Esophagus (tissue), 2 donors: ENCODE measurements around the gene KCNMA1. TPM values are rescaled to one million over a fixed set of nuclear protein-coding genes. Genes with fewer than 3 reads are reported as not detected.

Source experiments
- H3K27ac ChIP-seq, 2 donors: one replicate each; pipeline ENCODE4 v1.5.1; 2013; ENCODE audit warnings: low read depth in 2 of 2, mild to moderate bottlenecking in 2 of 2, inconsistent platforms in 1 of 2, low read length in 1 of 2, moderate library complexity in 1 of 2
- H3K27me3 ChIP-seq, 2 donors: one replicate each; pipeline ENCODE4 v1.6.1; 2013; ENCODE audit warnings: low read length in 2 of 2, control low read depth in 1 of 2, mild to moderate bottlenecking in 1 of 2; ENCODE audit not compliant: insufficient read depth in 2 of 2, control insufficient read depth in 1 of 2
- H3K36me3 ChIP-seq, 2 donors: one replicate each; pipeline ENCODE4 v1.6.1; 2013; ENCODE audit warnings: low read length in 1 of 2; ENCODE audit not compliant: control insufficient read depth in 2 of 2, insufficient read depth in 2 of 2
- H3K4me1 ChIP-seq, 2 donors: one replicate each; pipeline ENCODE4 v1.6.1; 2013; ENCODE audit warnings: low read length in 1 of 2; ENCODE audit not compliant: control insufficient read depth in 2 of 2, insufficient read depth in 2 of 2
- H3K4me3 ChIP-seq, 2 donors: one replicate each; pipeline ENCODE4 v1.5.1; 2013; ENCODE audit warnings: low read length in 2 of 2, mild to moderate bottlenecking in 2 of 2, low read depth in 1 of 2, moderate library complexity in 1 of 2
- H3K9me3 ChIP-seq, 2 donors: one replicate each; pipeline ENCODE4 v1.6.1; 2013; ENCODE audit warnings: mild to moderate bottlenecking in 2 of 2, low read depth in 1 of 2, low read length in 1 of 2, moderate library complexity in 1 of 2; ENCODE audit not compliant: control insufficient read depth in 2 of 2, insufficient read depth in 1 of 2
- WGBS, 2 donors: extraction: QIAGEN DNeasy Blood & Tissue Kit; methylation state at CpG; one replicate each; pipeline ENCODE4 v1.1.7; 2013; 5-methylcytosine and 5-hydroxymethylcytosine counted together
- polyA plus RNA-seq, 2 donors: library from polyadenylated mRNA; stranded (reverse); fragments of 200-250 nt; gene quantifications; one replicate each; pipeline ENCODE4 v1.2.3, GENCODE V29; 2013
- donor health status: healthy with polysubstance abuse.
- donor health status: Bipolar disorder and iron deficiency.

Gene KCNMA1
- polyA plus RNA-seq, 2 donors = 8.4 to 11.2 TPM

- WGBS, 2 donors = 93 to 95% methylated on average over 4 of the region's 4 CpGs
- Histone ChIP-seq H3K9me3 (peaks cover 0 to 1% of the 10 kb centered on the region in 2 donors), H3K36me3 (no peaks in the 10 kb centered on the region)
These were observed 10.1 kb upstream of the KCNMA1 start for GRCh38 chr10:77647543-77648293.

GRCh38 chr10:77644557-77645243 lies 7.1 kb upstream of the KCNMA1 start:
- Histone ChIP-seq H3K27me3 (no peaks in the 10 kb centered on the region), H3K9me3 (no peaks in the 10 kb centered on the region), H3K4me3 (no peak overlapping the region), H3K27ac (no peak overlapping the region), H3K4me1 (no peaks in the 10 kb centered on the region), H3K36me3 (no peaks in the 10 kb centered on the region)
- WGBS, 2 donors = 91 to 94% methylated on average over 4 of the region's 4 CpGs

More at GRCh38 chr10:77647543-77648293, 10.1 kb upstream of the KCNMA1 start:
- no peak overlapping the region for H3K27ac ChIP-seq
- no peaks in the 10 kb centered on the region for H3K4me1 ChIP-seq
- H3K4me3 ChIP-seq = no peak overlapping the region
- H3K27me3 ChIP-seq = no peaks in the 10 kb centered on the region

- no peaks in the 10 kb centered on the region for H3K9me3 ChIP-seq
- no peaks in the 10 kb centered on the region for H3K4me1 ChIP-seq
- H3K4me3 ChIP-seq = no peak overlapping the region
- no peaks in the 10 kb centered on the region for H3K36me3 ChIP-seq
- 30 to 40% methylated on average over 6 of the region's 6 CpGs for WGBS, 2 donors
- no peak overlapping the region for H3K27ac ChIP-seq
- H3K27me3 ChIP-seq = no peaks in the 10 kb centered on the region
These were observed 6.3 kb upstream of the KCNMA1 start for GRCh38 chr10:77643795-77644468.

GRCh38 chr10:77641788-77642397 lies 4.3 kb upstream of the KCNMA1 start:
- no peaks in the 10 kb centered on the region for H3K36me3 ChIP-seq
- H3K4me3 ChIP-seq = no peak overlapping the region
- no peaks in the 10 kb centered on the region for H3K27me3 ChIP-seq
- H3K9me3 ChIP-seq = no peaks in the 10 kb centered on the region
- H3K4me1 ChIP-seq = peaks cover 0 to 5% of the 10 kb centered on the region in 2 donors
- H3K27ac ChIP-seq = no peak overlapping the region
- WGBS, 2 donors = 1 to 2% methylated on average over 5 of the region's 5 CpGs

- no peak overlapping the region for H3K4me3 ChIP-seq
- no peaks in the 10 kb centered on the region for H3K36me3 ChIP-seq
- H3K27me3 ChIP-seq = no peaks in the 10 kb centered on the region
- H3K9me3 ChIP-seq = no peaks in the 10 kb centered on the region
- 17 to 18% methylated on average over 1 of the region's 1 CpG for WGBS, 2 donors
- H3K27ac ChIP-seq = no peak overlapping the region
- peaks cover 0 to 11% of the 10 kb centered on the region in 2 donors for H3K4me1 ChIP-seq
These were observed 3.7 kb upstream of the KCNMA1 start for GRCh38 chr10:77641344-77641743.

GRCh38 chr10:77640167-77640566 lies 2.6 kb upstream of the KCNMA1 start:
- WGBS, 2 donors = 59 to 69% methylated on average over 3 of the region's 3 CpGs
- Histone ChIP-seq H3K4me3 (no peak overlapping the region), H3K27ac (no peak overlapping the region), H3K27me3 (no peaks in the 10 kb centered on the region), H3K4me1 (peaks cover 0 to 11% of the 10 kb centered on the region in 2 donors), H3K9me3 (no peaks in the 10 kb centered on the region), H3K36me3 (no peaks in the 10 kb centered on the region)

- no peak overlapping the region for H3K4me3 ChIP-seq
- no peaks in the 10 kb centered on the region for H3K27me3 ChIP-seq
- H3K9me3 ChIP-seq = no peaks in the 10 kb centered on the region
- peaks cover 0 to 11% of the 10 kb centered on the region in 2 donors for H3K4me1 ChIP-seq
- 62 to 74% methylated on average over 3 of the region's 3 CpGs for WGBS, 2 donors
- no peaks in the 10 kb centered on the region for H3K36me3 ChIP-seq
- no peak overlapping the region for H3K27ac ChIP-seq
These were observed 2.1 kb upstream of the KCNMA1 start for GRCh38 chr10:77639756-77640155.

- Histone ChIP-seq H3K4me1 (peaks cover 0 to 11% of the 10 kb centered on the region in 2 donors), H3K4me3 (peak overlapping the region; percentile 53 to 67), H3K27ac (peak overlapping the region; percentile 30 to 36), H3K9me3 (no peaks in the 10 kb centered on the region), H3K27me3 (no peaks in the 10 kb centered on the region), H3K36me3 (no peaks in the 10 kb centered on the region)
- 6 to 7% methylated on average over 51 to 56 of the region's 56 CpGs for WGBS, 2 donors
These were observed 903 bp upstream of the KCNMA1 start for GRCh38 chr10:77638321-77639101.
